C1 segment of cervical spinal cord (tissue), 14 donors: Measurements from ENCODE around the gene TMEFF2.
"Not testable (repeated sequence)": the region's sequence is repeated elsewhere in the genome, so short reads cannot be mapped to it uniquely, and the experiment has no call there.

Experiments used
- DNase-seq, 14 donors: peaks; one replicate each; lab custom pipeline; 2025; lab: John Stamatoyannopoulos, UW

Gene TMEFF2

GRCh38 chr2:192130312-192130711, 64.4 kb downstream of the TMEFF2 start:
- not testable (repeated sequence) for DNase-seq

DNA sequence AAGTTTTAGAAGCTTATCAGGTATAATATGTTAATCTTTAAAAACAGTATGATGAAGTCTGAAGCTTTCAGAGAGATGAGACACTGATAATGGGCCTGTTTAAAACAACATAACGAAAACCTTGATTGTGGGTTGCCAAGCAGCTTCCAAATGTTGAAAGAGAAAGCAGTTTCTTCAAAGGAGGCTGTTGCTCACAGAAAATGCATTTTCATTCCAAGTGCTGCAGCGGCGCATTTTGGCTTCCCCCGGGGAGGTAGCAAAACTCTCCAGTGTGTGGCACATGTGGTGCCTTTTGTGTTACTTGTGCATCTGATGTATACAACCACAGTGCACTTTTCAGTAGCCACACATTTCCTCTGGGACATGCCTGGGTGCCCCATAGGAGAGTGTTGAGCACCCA, 66.1 kb downstream of the TMEFF2 start:
- peak in 2 of 14 donors; percentile 12 to 27 for DNase-seq

DNA sequence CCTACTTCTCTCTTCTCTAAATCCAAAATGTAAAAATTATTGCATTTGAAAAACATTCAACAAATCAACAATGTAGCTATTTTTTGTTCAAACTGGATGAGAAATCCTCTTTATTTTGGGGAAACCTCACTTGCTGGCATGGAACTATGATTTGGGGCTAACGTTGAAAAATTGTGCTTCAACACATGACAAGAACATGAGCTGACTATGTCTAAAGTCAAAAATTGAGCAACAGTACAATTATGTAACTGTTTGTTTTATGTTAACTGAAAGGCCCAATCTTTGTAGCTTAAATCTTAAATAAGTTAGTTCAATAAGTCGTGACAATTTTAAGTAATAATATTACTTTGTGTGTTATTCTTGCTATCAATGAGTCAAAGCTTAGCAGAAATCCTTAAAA, 67.3 kb downstream of the TMEFF2 start:
- no peak for DNase-seq

GRCh38 chr2:192126912-192127311, 67.8 kb downstream of the TMEFF2 start:
- no peak for DNase-seq

DNA sequence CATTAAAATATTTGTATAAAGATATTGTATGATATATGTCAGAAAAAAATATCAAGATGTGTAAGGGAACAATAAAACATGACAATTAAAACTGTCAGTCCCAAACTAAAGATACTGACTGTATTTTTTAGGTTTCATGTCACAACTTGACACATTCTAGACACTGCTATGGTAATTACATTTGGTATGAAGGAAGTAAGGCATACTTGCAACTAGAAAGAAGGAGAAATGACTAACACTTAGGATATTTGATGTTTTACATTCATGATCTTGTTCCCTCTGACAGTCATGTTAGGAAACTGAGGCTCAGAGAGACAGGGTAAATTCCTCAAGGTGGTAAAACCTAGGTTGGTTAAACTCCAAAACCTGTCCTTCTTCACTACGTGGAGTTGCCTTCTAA, 68.3 kb downstream of the TMEFF2 start:
- DNase-seq: no peak

DNA sequence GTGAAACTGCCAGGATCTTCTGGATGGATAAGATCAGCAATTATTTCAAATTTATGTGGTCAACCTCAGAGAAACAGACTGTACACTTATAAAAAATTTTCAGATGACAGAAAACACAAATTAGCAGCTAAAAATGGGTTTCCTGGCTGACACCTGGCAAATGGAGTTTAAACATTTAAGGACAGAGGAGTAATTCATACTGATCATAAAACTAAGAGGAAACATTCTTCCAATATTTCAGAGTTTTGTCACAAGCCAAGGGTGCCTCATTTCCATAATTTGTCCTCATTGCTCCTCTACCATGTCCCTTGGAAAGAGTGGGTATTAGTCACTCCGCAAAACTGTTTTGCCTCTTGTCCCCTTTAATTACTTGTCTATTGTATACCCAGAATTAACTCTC, 70.2 kb downstream of the TMEFF2 start:
- no peak for DNase-seq

GRCh38 chr2:192123847-192124246, 70.9 kb downstream of the TMEFF2 start:
- peak in 2 of 14 donors; percentile 6 to 23 for DNase-seq

GRCh38 chr2:192122946-192123345, 71.8 kb downstream of the TMEFF2 start:
- no peak for DNase-seq

GRCh38 chr2:192122141-192122540, 72.6 kb downstream of the TMEFF2 start:
- DNase-seq: no peak

DNA sequence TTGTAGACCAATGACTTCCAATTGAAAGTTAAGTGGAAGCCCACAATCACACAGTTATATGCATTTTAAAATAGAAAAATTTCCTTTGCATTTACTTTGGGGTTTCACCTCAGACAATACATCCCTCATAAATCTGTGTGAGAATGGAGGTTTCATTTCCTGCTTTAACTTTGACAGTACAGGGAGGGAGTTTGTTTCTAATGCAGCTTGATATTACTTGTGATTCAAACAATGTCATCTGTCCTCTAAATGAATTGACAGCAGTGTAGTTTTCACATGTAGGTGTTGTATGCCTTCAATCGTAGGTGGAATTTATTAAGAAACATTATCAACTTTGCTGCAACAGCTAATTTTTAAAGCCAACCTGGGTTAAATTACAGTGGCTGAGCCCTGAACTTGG, 75.2 kb downstream of the TMEFF2 start:
- DNase-seq: no peak

GRCh38 chr2:192117705-192118104, 77.0 kb downstream of the TMEFF2 start:
- DNase-seq: no peak

GRCh38 chr2:192111536-192111935, 83.2 kb downstream of the TMEFF2 start:
- not testable (repeated sequence) for DNase-seq

GRCh38 chr2:192099742-192100141, 95.0 kb downstream of the TMEFF2 start:
- DNase-seq: no peak

- no peak for DNase-seq
Measured at GRCh38 chr2:192098814-192099491, 95.8 kb downstream of the TMEFF2 start.

DNA sequence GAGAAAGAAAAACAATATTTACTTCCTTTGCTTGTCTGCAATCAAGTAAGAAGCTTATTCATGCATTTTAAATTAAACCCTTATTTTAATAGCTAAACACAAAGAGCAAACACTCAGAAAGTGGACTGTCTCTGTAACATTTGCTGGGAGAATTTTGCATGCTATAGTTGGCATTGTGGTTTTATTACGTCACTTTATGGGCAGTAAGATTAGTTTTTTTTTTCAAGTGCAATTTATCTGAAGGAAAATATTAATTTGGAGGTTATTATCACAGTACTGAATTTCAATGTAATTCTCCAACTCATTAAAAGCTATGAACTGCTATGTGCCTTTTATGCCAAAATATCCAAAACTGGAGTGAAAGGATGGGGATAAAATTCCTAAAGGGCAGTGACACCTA, 103.3 kb downstream of the TMEFF2 start:
- DNase-seq: no peak

DNA sequence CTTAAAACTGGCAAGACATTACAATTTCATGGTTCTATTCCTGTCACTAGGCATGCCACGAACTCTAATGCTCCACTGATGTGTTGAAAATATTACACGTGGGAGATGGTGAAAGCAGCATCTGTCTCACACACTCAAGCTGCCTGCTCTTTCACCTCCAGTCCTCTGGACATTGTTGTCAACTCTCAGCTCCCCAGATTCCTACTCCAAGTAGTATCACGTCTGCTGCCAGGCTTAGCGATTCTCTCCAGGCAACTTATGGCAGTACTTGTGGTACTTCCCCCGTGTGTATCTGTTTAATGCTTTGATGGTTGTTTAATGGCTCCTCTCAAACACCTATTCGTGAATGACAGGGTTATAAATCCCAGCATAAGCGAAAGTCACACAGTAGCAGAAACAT, 103.8 kb downstream of the TMEFF2 start:
- no peak for DNase-seq

GRCh38 chr2:192087398-192087958, 107.3 kb downstream of the TMEFF2 start:
- DNase-seq: no peak

DNA sequence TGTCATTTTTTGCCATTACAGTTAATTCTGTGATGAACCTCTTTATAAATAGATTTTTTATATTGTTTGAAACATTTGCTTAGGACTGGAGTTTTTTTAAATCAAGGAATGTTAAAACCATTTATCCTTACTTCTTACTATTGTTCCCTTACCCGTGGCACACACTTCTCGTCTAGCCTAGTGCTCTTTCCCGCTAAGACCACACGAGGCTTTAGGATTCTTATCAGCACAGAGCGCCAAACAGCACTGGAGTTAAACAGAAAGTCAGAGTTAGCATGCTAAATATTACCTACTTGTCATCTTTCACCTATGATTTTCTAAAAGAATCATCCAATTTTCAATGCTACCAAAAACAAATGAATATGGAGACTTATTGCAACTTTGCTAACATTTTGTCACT, 112.6 kb downstream of the TMEFF2 start:
- DNase-seq: no peak

GRCh38 chr2:192080096-192080495, 114.6 kb downstream of the TMEFF2 start:
- not testable (repeated sequence) for DNase-seq

GRCh38 chr2:192073878-192074277, 120.9 kb downstream of the TMEFF2 start:
- no peak for DNase-seq

- DNase-seq: no peak
Measured at GRCh38 chr2:192072778-192073177, 122.0 kb downstream of the TMEFF2 start.

DNA sequence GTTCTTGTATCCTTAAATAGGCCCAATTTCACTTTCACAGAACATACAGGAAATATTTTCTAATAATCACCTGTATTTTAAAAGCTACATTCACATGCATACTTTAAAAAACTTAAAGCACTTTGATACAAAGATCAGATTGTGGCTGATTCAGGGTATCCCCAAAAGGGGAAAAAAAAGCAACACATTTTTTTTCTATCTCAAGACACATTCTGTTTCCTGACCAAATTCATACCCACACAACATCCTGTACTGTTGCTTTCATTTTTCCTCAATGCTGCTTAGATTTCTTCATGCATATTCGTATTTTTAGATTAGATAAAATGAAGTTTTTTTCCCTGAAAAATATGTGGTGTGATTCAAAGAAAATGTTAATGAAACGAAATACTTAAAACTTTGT, 122.5 kb downstream of the TMEFF2 start:
- no peak for DNase-seq

DNA sequence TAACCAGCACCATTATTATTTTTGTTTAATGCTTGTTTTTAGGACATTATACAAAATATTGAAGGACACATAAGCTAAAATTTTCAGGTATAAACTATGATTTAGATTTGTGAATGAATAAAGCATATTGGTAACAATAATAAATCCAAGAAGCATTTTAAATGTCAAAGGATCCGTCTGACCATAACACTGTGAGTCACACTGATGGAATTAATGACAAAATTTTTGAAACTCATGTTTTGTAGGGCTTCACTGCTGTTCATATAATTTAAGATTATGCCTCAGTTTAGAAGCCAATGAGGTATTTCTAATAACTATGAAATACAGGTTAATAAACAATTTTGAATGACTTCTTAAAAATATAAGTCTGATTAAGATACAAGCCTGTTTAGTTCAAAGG, 124.6 kb downstream of the TMEFF2 start:
- DNase-seq: no peak

- no peak for DNase-seq
Measured at GRCh38 chr2:192069417-192069816, 125.3 kb downstream of the TMEFF2 start.
